ENCODE data around the gene LTB4R. TPM values are rescaled to one million over a fixed set of nuclear protein-coding genes. Genes with fewer than 3 reads are reported as not detected.
"Not testable (repeated sequence)": the region's sequence is repeated elsewhere in the genome, so short reads cannot be mapped to it uniquely, and the experiment has no call there.

The LTB4R gene
- total RNA-seq, 1 donor from 2014 or later, result 1.3 TPM

- no peak for DNase-seq (ENCODE audit: low read depth)
Observed at GRCh38 chr14:24343795-24344660, 32.7 kb downstream of the LTB4R start.

- DNase-seq (ENCODE audit: low read depth), result no peak
Observed at GRCh38 chr14:24347134-24347533, 35.8 kb downstream of the LTB4R start.

GRCh38 chr14:24348186-24348585, 36.9 kb downstream of the LTB4R start:
- DNase-seq (ENCODE audit: low read depth), result no peak

- no peak for DNase-seq (ENCODE audit: low read depth)
Observed at GRCh38 chr14:24349742-24350141, 38.4 kb downstream of the LTB4R start.

- peak; percentile 66 for DNase-seq (ENCODE audit: low read depth)
Observed at GRCh38 chr14:24351517-24351916, 40.2 kb downstream of the LTB4R start.

- peak; percentile 77 for DNase-seq (ENCODE audit: low read depth)
Observed at GRCh38 chr14:24353559-24354481, 42.5 kb downstream of the LTB4R start.

- DNase-seq (ENCODE audit: low read depth), result not testable (repeated sequence)
Observed at GRCh38 chr14:24354482-24354825, 43.2 kb downstream of the LTB4R start.

- DNase-seq (ENCODE audit: low read depth), result no peak
Observed at GRCh38 chr14:24355009-24355408, 43.7 kb downstream of the LTB4R start.

- no peak for DNase-seq (ENCODE audit: low read depth)
Observed at GRCh38 chr14:24356208-24356607, 44.9 kb downstream of the LTB4R start.

GRCh38 chr14:24360281-24360680, 49.0 kb downstream of the LTB4R start:
- DNase-seq (ENCODE audit: low read depth), result no peak

- no peak for DNase-seq (ENCODE audit: low read depth)
Observed at GRCh38 chr14:24361326-24361725, 50.0 kb downstream of the LTB4R start.

- DNase-seq (ENCODE audit: low read depth), result no peak
Observed at GRCh38 chr14:24362241-24362960, 51.1 kb downstream of the LTB4R start.

- no peak for DNase-seq (ENCODE audit: low read depth)
Observed at GRCh38 chr14:24363401-24363800, 52.1 kb downstream of the LTB4R start.

GRCh38 chr14:24364841-24365240, 53.5 kb downstream of the LTB4R start:
- DNase-seq (ENCODE audit: low read depth), result no peak

- peak; percentile 82 for DNase-seq (ENCODE audit: low read depth)
Observed at GRCh38 chr14:24365600-24366412, 54.5 kb downstream of the LTB4R start.

GRCh38 chr14:24366413-24366720, 55.1 kb downstream of the LTB4R start:
- DNase-seq (ENCODE audit: low read depth), result peak; percentile 16

- DNase-seq (ENCODE audit: low read depth), result peak; percentile 83
Observed at GRCh38 chr14:24366721-24367513, 55.6 kb downstream of the LTB4R start.
